Activated naive CD4-positive, alpha-beta T cell treated with anti-CD3 and anti-CD28 coated beads, Interleukin-2, amount 10 ng/mL, durations not matched to agents 7 days and 5 days (primary cell): Measurements from ENCODE around the gene NMT2.
A peak's percentile ranks its signal among the peaks of the same experiment; 100 is the strongest.

Source experiments
- CTCF ChIA-PET: fragments of 350-600 bp; sonication (Branson Sonifier 250); formaldehyde crosslinking; loops from one replicate; lab custom pipeline; 2021; ENCODE audit warnings: antibody characterized with exemption; lab: Charles Lee
- DNase-seq: peaks from one replicate; pipeline ENCODE4 v3.0.0-alpha.2; 2020
- H3K27ac Mint-ChIP-seq: one replicate; pipeline ENCODE4 v1.8.0; 2021; ENCODE audit warnings: mild to moderate bottlenecking, moderate library complexity, mixed read lengths
- H3K27me3 Mint-ChIP-seq: one replicate; pipeline ENCODE4 v1.8.0; 2021; ENCODE audit warnings: mild to moderate bottlenecking, mixed read lengths
- H3K36me3 Mint-ChIP-seq: one replicate; pipeline ENCODE4 v1.8.0; 2021; ENCODE audit warnings: mixed read lengths
- H3K4me1 Mint-ChIP-seq: one replicate; pipeline ENCODE4 v1.8.0; 2021; ENCODE audit warnings: mixed read lengths
- H3K4me3 Mint-ChIP-seq: one replicate; pipeline ENCODE4 v1.8.0; 2021; ENCODE audit warnings: mild to moderate bottlenecking, moderate library complexity, mixed read lengths
- H3K9me3 Mint-ChIP-seq: one replicate; pipeline ENCODE4 v1.8.0; 2021; ENCODE audit warnings: mixed read lengths

Gene NMT2

DNA sequence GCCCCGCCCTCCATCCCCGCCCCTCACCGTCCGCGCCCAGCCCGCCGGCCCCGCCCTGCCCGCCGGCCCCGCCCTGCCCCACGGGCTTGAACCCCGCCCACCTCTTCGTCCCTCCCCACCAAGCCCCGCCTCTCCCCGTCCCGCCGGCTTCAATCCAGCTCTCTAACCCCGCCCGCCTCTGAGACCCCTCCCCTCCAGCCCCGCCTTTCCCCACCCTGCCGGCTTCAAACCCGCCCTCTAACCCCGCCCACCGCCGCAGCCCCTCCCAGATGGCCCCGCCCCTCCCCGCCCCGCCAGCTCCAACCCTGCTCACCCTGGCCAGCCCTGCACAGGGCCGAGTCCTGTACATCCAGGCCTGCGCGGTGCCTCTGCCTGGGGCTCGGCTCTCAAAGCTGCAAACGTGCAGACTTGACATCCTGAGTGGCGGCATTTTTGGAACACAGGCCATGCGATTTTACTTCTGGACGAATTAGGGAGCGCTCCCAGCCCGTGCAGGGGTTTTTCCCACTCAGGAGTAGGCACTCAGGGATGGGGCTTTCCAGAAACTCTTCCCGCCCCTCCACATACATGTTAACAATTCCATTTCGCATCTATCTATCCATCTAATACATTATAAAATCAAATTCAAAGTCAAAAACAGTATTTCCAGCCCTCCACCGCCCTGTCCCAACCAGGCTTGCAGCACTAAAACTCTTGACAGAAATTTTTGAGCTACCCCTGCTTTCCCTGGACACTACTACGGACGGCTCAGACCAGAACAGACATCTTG lies 477 bp upstream of the NMT2 start:
- peak; percentile 98 for DNase-seq
- peaks cover 16% of the 10 kb centered on the region for H3K36me3 Mint-ChIP-seq
- H3K9me3 Mint-ChIP-seq = no peaks in the 10 kb centered on the region
- peak overlapping the region; percentile 98 for H3K27ac Mint-ChIP-seq
- peak overlapping the region; percentile 80 for H3K4me3 Mint-ChIP-seq
- H3K27me3 Mint-ChIP-seq = peaks cover 4% of the 10 kb centered on the region
- H3K4me1 Mint-ChIP-seq = peaks cover 63% of the 10 kb centered on the region
- CTCF ChIA-PET = interaction anchor here (0.5 to 2.1 kb wide), 3 partner anchors 40 to 192 kb away, joined by 3 to 10 read pairs (median 3); no protein-coding TSS in a partner anchor

DNA sequence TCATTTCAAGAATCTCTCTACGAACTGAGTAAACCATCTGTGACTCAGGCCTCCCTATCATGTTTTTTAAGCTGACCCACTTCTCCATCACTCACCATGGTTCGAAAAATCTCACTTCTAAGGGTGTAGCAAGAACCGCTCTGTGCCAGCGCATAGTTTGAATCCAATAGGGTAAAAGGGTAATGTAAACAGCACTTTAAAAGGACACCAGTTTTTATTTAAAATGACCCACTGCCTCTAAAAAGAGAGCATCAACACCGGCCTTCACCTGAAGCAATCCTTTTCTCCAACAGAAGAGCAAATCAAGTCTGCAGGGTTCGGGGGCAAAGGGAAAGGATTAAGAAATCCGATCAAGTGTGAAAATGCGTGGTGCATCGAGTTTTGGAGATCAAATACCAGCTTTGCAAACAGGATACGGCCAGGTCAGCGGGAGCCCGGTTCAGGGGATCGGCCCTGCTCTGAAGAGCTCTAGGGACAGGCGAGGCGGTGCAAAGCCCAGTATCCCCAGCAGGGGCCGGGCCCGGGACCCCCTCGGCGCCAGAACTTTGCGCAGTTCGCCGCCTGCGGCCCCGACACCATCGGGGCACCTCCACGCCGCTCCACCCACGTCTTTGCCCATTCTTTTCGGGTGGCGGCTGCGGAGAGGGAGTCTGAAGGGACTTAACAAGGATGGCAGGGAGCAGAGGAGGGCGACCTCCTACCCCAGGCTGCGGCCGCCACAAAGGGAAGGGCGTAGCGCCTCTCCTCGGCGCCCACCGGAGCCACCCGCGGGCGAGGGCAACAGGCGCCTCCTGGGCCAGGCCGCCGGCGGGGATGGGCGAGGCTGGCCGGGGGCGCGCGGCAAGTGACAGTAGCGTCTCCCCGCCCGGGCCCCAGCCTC lies 842 bp downstream of the NMT2 start:
- Mint-ChIP-seq H3K9me3 (no peaks in the 10 kb centered on the region), H3K27ac (peak overlapping the region; percentile 84)
- CTCF ChIA-PET = interaction anchor here (0.5 to 2.1 kb wide), 11 partner anchors 21 to 326 kb away, joined by 3 to 11 read pairs (median 3); no protein-coding TSS in a partner anchor

DNA sequence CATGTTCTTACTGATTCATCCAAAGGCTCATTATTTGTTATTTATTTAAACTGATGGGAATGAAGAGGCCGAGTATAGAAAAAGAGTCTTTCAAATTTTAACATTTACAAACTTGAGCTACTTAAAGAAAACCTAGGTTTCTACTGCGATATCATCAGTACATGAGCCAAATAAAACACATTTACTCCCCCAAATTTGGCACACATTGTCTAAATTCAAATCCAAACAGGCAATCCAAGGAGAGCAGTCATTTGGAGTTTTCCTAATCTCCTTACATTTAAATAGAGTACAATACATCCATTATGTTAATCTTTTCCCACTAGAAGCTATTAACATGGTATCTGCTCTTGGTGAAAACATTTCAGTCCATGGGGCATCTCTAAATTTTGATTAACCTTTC lies 2.2 kb downstream of the NMT2 start:
- CTCF ChIA-PET = interaction anchor here (0.7 to 2.1 kb wide), 7 partner anchors 23 to 1817 kb away, joined by 3 to 11 read pairs (median 4); no protein-coding TSS in a partner anchor
- DNase-seq = no peak
- Mint-ChIP-seq H3K27ac (peak overlapping the region; percentile 12), H3K4me1 (peaks cover 61% of the 10 kb centered on the region), H3K36me3 (peaks cover 22% of the 10 kb centered on the region), H3K9me3 (no peaks in the 10 kb centered on the region), H3K27me3 (no peaks in the 10 kb centered on the region), H3K4me3 (peak overlapping the region; percentile 93)

More for the DNA sequence above, 842 bp downstream of the NMT2 start:
- H3K27me3 Mint-ChIP-seq = peaks cover under 1% of the 10 kb centered on the region
- peaks cover 20% of the 10 kb centered on the region for H3K36me3 Mint-ChIP-seq
- H3K4me1 Mint-ChIP-seq = peaks cover 65% of the 10 kb centered on the region
- H3K4me3 Mint-ChIP-seq = peak overlapping the region; percentile 93
- peak; percentile 64 for DNase-seq

DNA sequence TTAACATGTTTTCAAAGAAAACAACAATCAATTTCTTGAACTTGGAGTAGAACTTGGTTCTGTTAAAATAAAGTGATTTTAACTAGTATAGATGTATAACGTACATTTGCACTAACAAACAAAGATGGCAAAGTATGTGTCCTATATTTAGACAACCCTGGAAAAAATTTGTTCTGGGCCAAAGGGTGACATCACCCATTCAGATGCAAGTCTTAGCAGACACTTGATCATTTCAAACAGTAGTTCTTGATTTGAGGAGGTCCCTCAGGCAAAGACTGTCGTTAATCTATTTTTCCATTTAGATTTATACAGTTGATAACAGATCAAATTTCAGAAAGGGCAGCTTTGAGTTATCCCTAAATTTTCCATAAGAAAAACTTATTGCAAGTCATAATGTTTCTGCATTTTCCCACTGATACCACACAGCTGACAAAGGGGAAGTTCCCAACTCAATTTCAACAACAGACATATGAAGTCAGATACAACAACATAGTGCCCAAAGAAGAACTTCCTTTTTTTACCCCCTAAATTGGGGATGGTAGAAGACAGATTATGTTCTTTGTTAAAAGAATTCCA lies 5.2 kb downstream of the NMT2 start:
- DNase-seq = no peak
- no peaks in the 10 kb centered on the region for H3K27me3 Mint-ChIP-seq
- CTCF ChIA-PET = no interaction called here
- no peak overlapping the region for H3K4me3 Mint-ChIP-seq
- H3K9me3 Mint-ChIP-seq = no peaks in the 10 kb centered on the region
- no peak overlapping the region for H3K27ac Mint-ChIP-seq
- H3K4me1 Mint-ChIP-seq = peaks cover 41% of the 10 kb centered on the region
- peaks cover 18% of the 10 kb centered on the region for H3K36me3 Mint-ChIP-seq

DNA sequence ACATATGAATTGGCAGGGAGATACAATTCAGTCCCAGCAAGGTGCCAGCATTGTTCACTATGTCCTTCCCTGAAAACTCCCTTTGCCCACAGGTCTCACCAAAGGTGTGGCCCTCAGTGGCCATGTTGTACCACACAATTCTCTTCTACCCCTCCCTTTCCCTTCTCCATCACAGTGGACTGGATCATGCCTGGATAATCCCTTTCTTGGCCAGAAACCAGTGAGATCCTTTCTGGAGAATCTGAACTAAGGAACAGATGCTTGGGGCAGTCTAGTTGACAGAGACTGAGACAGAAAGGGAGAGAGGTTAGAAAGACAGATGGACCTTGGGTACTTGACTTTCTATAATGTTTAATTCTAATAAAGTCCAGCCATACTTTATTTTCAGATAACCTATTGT lies 9.5 kb downstream of the NMT2 start:
- Mint-ChIP-seq H3K27ac (no peak overlapping the region), H3K36me3 (peaks cover 28% of the 10 kb centered on the region), H3K27me3 (no peaks in the 10 kb centered on the region), H3K9me3 (no peaks in the 10 kb centered on the region), H3K4me1 (peaks cover 21% of the 10 kb centered on the region), H3K4me3 (no peak overlapping the region)
- no peak for DNase-seq
- CTCF ChIA-PET = no interaction called here

DNA sequence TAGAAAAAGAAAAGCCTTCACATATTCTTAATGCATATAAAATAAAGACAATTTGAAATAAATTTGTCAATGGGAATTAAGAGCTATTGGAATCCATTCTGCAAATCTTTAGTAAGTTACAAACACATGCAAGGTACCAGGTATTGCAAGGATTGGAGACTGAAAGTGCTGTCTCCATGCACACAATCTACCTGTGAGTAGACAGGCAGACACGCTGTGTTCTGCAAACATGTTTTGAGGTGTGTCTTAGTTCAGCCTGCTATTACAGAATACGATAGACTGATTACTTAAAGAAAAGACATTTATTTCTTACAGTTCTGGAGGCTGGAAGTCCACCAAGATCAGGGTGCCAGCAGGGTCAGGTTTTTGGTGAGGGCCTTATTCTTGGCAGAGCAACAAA lies 10.0 kb downstream of the NMT2 start:
- Mint-ChIP-seq H3K27me3 (no peaks in the 10 kb centered on the region), H3K4me3 (no peak overlapping the region), H3K9me3 (no peaks in the 10 kb centered on the region), H3K4me1 (peaks cover 17% of the 10 kb centered on the region), H3K27ac (no peak overlapping the region), H3K36me3 (peaks cover 25% of the 10 kb centered on the region)
- CTCF ChIA-PET = no interaction called here
- DNase-seq = no peak

DNA sequence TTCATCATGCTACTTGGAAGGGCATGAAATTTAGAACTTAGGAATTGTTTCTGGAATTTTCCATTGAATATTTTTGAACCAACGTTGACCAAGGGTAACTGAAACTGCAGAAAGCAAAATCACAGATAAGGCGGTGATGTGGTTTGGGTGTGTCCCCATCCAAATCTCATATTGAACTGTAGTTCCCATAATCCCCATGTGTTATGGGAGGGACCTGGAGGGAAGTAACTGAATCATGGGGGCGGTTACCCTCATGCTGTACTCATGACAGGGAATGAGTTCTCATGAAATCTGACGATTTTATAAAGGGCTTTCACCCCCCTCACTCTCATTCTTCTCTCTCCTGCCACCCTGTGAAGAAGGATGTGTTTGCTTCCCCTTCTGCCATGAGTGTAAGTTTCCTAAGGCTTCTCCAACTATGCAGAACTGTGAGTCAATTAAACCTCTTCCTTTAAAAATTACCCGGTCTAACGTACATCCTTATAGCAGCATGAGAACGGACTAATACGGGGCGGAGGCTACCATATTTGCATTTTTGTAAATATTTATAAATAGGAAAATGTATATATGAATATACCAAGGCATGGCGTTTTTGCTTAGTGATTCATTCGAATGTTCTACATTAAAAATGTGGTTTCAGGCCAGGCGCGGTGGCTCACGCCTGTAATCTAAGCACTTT lies 12.4 kb downstream of the NMT2 start:
- no peak for DNase-seq
- no peaks in the 10 kb centered on the region for H3K9me3 Mint-ChIP-seq
- H3K4me1 Mint-ChIP-seq = peaks cover 18% of the 10 kb centered on the region
- CTCF ChIA-PET = no interaction called here
- no peak overlapping the region for H3K4me3 Mint-ChIP-seq
- no peaks in the 10 kb centered on the region for H3K27me3 Mint-ChIP-seq
- peaks cover 30% of the 10 kb centered on the region for H3K36me3 Mint-ChIP-seq
- H3K27ac Mint-ChIP-seq = no peak overlapping the region

DNA sequence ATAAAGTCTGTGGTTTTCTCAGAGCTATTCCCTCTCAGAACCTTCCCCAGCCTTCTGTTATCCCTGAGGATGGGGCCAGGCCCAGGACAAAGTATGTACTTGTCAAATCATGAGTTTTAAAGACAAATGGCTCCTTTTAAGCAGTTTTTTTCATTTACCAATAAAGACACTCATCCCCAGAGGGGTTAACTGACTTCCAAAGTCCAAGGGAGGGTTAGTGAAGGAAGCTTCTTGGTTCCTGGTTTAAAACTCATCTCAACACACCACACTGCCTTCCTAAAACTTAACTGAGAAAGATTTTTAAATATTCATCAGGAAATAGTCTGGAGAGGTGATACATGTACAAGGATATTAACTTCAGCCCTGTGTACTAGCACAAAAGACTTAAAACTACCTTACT lies 15.9 kb downstream of the NMT2 start:
- Mint-ChIP-seq H3K36me3 (peaks cover 34% of the 10 kb centered on the region), H3K4me1 (peaks cover 15% of the 10 kb centered on the region), H3K27ac (no peak overlapping the region), H3K9me3 (no peaks in the 10 kb centered on the region), H3K4me3 (no peak overlapping the region), H3K27me3 (no peaks in the 10 kb centered on the region)
- DNase-seq = no peak
- CTCF ChIA-PET = interaction anchor here (2.3 kb wide), 1 partner anchor 10 kb away, joined by 6 read pairs; no protein-coding TSS in a partner anchor

DNA sequence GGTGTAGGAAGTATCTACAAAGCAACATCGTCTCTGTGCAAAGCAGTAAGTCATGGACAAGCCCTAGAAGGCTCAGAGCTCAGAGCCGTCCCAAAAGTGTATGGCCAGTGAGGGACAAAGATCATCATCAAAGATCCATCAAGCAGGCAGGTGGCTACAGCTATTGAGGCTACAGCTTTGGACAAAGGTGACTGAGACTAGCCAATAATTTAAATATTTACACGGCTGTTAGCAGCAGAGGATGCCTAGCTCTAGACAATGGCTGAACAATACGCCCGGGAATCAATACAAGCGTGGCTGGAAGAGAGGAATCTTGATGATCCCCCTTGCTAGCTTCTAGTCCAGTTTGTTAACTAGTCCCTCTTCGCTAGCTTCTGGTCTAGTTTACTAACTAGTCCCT lies 17.9 kb downstream of the NMT2 start:
- H3K4me3 Mint-ChIP-seq = no peak overlapping the region
- H3K9me3 Mint-ChIP-seq = no peaks in the 10 kb centered on the region
- peaks cover 23% of the 10 kb centered on the region for H3K36me3 Mint-ChIP-seq
- CTCF ChIA-PET = no interaction called here
- H3K4me1 Mint-ChIP-seq = peaks cover 19% of the 10 kb centered on the region
- H3K27ac Mint-ChIP-seq = no peak overlapping the region
- H3K27me3 Mint-ChIP-seq = no peaks in the 10 kb centered on the region
- DNase-seq = no peak

DNA sequence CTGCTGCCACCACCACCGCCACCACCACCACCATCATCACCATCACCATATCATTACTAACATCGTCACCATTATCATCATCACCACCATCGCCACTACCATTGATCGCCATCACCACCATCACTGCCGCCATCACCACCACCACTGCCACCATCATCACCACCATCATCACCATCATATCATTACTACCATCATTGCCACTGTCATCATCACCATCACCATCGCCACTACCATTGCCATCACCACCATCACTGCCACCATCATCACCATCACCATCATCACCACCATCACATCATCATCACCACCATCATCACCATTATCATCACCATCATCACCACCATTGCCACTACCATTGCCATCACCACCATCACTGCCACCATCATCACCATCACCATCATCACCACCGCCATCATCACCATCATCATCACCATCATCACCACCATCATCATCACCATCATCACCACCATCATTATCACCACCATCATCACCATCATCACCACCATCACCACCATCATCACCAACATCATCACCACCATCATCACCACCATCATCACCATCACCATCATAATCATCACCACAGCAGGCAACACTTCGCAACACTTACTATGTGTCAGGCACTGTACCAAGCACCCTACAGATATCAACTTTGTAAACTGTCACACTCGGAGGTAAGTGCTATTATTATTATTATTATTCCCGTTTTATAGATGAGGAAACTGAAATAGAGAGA lies 19.3 kb downstream of the NMT2 start:
- Mint-ChIP-seq H3K9me3 (no peaks in the 10 kb centered on the region), H3K36me3 (peaks cover 14% of the 10 kb centered on the region), H3K4me3 (no peak overlapping the region), H3K27ac (no peak overlapping the region), H3K4me1 (peaks cover 21% of the 10 kb centered on the region), H3K27me3 (no peaks in the 10 kb centered on the region)
- CTCF ChIA-PET = no interaction called here
- DNase-seq = no peak

DNA sequence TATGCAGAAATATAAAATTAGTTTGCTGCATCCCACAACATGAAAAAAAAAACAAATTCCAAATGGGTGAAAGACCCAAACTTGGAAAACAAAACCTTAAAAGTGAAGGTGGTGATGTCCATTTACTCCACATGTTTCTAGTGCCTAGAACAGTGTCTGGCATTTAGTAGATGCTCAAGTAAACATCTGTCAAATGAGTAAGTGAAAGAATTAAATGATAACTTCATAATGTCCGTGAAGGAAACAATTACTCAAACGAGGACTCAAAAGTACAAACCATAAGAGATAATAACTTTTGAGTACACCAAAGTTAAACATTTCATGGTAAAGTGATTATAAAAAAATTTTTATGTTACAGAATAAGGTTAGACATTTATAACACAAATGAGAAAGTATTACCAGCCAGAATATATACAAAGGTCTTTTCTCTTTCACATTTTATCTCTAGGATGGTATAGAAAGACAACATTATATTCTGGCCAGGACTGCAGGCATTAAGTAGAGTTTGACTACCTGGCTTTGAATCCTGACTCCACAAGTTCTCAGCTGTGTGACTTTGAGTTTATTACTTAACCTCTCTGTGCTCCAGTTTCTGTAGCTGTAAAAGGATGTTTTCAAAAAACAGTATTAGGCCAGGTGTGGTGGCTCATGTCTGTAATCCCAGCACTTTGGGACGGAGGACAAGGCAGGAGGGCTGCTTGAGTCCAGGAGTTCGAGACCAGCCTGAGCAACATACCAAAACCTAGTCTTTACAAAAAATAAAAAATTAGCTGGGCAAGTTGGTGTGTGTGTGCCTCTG lies 20.7 kb downstream of the NMT2 start:
- H3K27ac Mint-ChIP-seq = peak overlapping the region; percentile 26
- H3K36me3 Mint-ChIP-seq = peaks cover 10% of the 10 kb centered on the region
- H3K27me3 Mint-ChIP-seq = no peaks in the 10 kb centered on the region
- peaks cover 26% of the 10 kb centered on the region for H3K4me1 Mint-ChIP-seq
- CTCF ChIA-PET = no interaction called here
- no peaks in the 10 kb centered on the region for H3K9me3 Mint-ChIP-seq
- H3K4me3 Mint-ChIP-seq = no peak overlapping the region
- no peak for DNase-seq

DNA sequence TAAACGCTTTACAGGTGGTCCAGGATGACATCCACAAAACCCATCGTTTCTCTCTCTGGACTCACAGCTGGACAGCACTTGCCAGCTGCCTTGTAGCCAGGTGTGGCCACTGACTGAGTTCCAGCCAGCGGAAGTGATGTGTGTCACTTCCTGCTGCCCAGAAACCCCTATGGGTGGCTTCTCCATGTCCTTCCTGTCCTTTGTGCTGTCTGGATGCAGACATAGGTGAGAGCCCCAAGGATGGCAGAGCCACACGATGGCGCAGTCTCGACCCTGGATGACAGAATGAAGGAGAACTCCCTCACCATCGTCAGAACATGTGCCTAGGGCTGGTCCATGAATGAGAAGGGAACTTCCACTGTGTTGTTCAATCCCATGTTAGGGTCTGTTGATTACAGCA lies 22.1 kb downstream of the NMT2 start:
- no peak for DNase-seq
- peaks cover 7% of the 10 kb centered on the region for H3K36me3 Mint-ChIP-seq
- H3K4me3 Mint-ChIP-seq = no peak overlapping the region
- H3K27me3 Mint-ChIP-seq = no peaks in the 10 kb centered on the region
- H3K4me1 Mint-ChIP-seq = peaks cover 32% of the 10 kb centered on the region
- CTCF ChIA-PET = no interaction called here
- H3K9me3 Mint-ChIP-seq = no peaks in the 10 kb centered on the region
- no peak overlapping the region for H3K27ac Mint-ChIP-seq

DNA sequence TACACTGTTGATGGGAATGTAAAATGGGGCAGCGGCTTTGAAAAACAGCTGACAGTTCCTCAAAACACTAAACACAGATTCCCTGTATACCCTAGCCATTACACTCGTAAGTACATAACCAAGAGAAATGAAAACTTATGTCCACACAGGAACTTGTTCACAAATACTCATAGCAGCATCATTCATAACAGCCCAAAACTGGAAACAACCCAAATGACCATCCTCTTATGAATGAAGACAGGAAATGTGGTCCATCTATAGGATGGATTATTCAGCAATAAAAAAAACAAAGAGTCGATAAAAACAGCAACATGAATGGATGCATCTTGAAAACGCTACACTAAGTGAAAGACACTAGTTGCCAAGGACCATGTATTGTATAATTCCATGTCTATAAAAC lies 23.7 kb downstream of the NMT2 start:
- Mint-ChIP-seq H3K27me3 (no peaks in the 10 kb centered on the region), H3K9me3 (no peaks in the 10 kb centered on the region), H3K36me3 (peaks cover 16% of the 10 kb centered on the region), H3K4me1 (peaks cover 41% of the 10 kb centered on the region), H3K4me3 (no peak overlapping the region), H3K27ac (no peak overlapping the region)
- CTCF ChIA-PET = no interaction called here
- no peak for DNase-seq
